GM12872 (cell line): ENCODE results near the gene FAF2.

Experiments used
- CTCF ChIP-seq: IDR thresholded peaks from 3 replicates; pipeline ENCODE4 v1.5.1; 2011; ENCODE audit warnings: low read depth, mild to moderate bottlenecking, low read length, moderate library complexity; ENCODE audit not compliant: insufficient read depth

The FAF2 gene

DNA sequence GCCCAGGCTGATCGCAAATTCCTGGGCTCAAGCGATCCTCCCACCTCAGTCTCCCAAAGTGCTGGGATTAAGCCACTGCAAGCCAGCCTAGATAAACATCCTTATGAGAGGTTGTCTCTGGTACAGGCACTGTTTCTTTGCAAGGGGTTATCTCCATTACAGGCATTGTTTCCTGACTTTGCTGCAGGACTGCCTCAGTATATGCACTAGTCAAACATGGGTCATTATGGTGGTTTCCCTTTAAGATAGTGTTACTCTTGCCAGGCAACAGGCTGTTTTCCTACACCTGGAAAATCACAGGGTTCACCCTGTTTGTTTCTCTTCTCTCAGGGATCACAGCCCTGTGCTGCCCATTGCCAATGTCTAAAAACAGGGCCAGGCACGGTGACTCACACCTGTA, 24.0 kb upstream of the FAF2 start:
- no peak for TF ChIP-seq CTCF

GRCh38 chr5:176425138-176425537, 23.0 kb upstream of the FAF2 start:
- TF ChIP-seq CTCF = no peak

GRCh38 chr5:176425791-176426190, 22.4 kb upstream of the FAF2 start:
- no peak for TF ChIP-seq CTCF

GRCh38 chr5:176426876-176427275, 21.3 kb upstream of the FAF2 start:
- no peak for TF ChIP-seq CTCF

- no peak for TF ChIP-seq CTCF
Measured at GRCh38 chr5:176427971-176428370, 20.2 kb upstream of the FAF2 start.

GRCh38 chr5:176429972-176430371, 18.2 kb upstream of the FAF2 start:
- no peak for TF ChIP-seq CTCF

DNA sequence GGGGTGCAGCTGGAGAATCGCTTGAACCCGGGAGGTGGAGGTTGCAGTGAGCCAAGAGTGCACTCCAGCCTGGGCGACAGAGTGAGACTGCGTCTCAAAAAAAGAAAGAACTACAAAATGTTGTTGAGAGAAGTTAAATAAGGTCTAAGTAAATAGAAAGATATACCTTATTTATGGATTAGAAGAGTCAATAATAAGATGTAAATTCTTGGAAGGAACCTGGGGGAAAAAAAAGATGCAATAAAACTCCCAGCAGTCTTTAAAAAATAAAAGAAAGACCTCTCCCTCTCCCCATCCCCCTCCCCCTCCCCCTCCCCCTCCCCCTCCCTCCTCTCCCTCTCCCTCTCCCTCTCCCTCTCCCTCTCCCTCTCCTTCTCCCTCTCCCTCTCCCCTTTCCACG, 15.5 kb upstream of the FAF2 start:
- TF ChIP-seq CTCF = no peak

DNA sequence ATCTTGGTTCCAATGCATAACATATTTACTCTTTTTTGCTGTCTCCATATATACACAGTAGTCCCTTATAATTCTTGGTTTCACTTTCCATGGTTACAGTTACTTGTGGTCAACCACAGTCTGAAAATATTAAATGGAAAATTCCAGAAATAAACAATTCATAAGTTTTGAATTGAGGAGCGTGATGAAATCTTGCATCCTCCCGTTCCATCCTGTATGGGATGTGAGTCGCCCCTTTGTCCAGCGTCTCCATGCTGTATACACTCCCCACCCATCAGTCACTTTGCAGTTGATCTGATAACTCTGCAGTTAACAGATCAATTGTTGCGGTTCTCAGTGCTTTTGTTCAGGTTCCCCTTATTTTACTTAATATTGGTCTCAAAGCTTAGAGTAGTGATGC, 11.5 kb upstream of the FAF2 start:
- TF ChIP-seq CTCF = no peak
